NCI-H345 (cell line): ENCODE results near the gene TMEM143.
"Not testable (repeated sequence)": the region's sequence is repeated elsewhere in the genome, so short reads cannot be mapped to it uniquely, and the experiment has no call there.

Source experiments
- DNase-seq: peaks from one replicate; lab custom pipeline; 2025; lab: John Stamatoyannopoulos, UW

Gene TMEM143

GRCh38 chr19:48363810-48364597, at the start of gene TMEM143, which contains the start of gene SYNGR4:
Gene TMEM143 (minus strand): TSS chr19:48363940. CDS start chr19:48363920, 20 bp downstream.
Gene SYNGR4 (plus strand): TSS chr19:48364367. CDS start chr19:48365843, 1,476 bp downstream.
- DNase-seq, result peak; percentile 98

GRCh38 chr19:48405850-48406249, 42.1 kb upstream of the TMEM143 start:
- DNase-seq, result no peak

GRCh38 chr19:48405010-48405659, 41.4 kb upstream of the TMEM143 start:
- DNase-seq, result no peak

- peak; percentile 14 for DNase-seq
These were observed 39.9 kb upstream of the TMEM143 start for GRCh38 chr19:48403606-48404005.

GRCh38 chr19:48401287-48401686, 37.5 kb upstream of the TMEM143 start:
- DNase-seq, result no peak

- DNase-seq, result peak; percentile 62
These were observed 36.4 kb upstream of the TMEM143 start for GRCh38 chr19:48400018-48400742.

- DNase-seq, result peak; percentile 83
These were observed 34.9 kb upstream of the TMEM143 start for GRCh38 chr19:48398375-48399235.

GRCh38 chr19:48398102-48398374, 34.3 kb upstream of the TMEM143 start:
- DNase-seq, result no peak

GRCh38 chr19:48397263-48398101, 33.7 kb upstream of the TMEM143 start:
- DNase-seq, result no peak

GRCh38 chr19:48396824-48397176, 33.1 kb upstream of the TMEM143 start:
- DNase-seq, result no peak

- no peak for DNase-seq
These were observed 32.5 kb upstream of the TMEM143 start for GRCh38 chr19:48396016-48396823.

GRCh38 chr19:48395499-48395898, 31.8 kb upstream of the TMEM143 start:
- no peak for DNase-seq

GRCh38 chr19:48395170-48395455, 31.4 kb upstream of the TMEM143 start:
- DNase-seq, result no peak

GRCh38 chr19:48394331-48395169, 30.8 kb upstream of the TMEM143 start:
- DNase-seq, result no peak

GRCh38 chr19:48393559-48394330, 30.0 kb upstream of the TMEM143 start, which contains the start of gene GRIN2D:
Gene GRIN2D (plus strand): TSS chr19:48393668. CDS start chr19:48398393, 4,725 bp downstream.
- peak; percentile 19 for DNase-seq

GRCh38 chr19:48392860-48393558, 29.3 kb upstream of the TMEM143 start:
- DNase-seq, result no peak

- not testable (repeated sequence) for DNase-seq
These were observed 28.2 kb upstream of the TMEM143 start for GRCh38 chr19:48392006-48392344.
